ENCODE measurements around the gene PGLYRP2. TPM values are rescaled to one million over a fixed set of nuclear protein-coding genes. Genes with fewer than 3 reads are reported as not detected.

PGLYRP2 gene
- total and polyA plus RNA-seq, 12 donors: not detected

DNA sequence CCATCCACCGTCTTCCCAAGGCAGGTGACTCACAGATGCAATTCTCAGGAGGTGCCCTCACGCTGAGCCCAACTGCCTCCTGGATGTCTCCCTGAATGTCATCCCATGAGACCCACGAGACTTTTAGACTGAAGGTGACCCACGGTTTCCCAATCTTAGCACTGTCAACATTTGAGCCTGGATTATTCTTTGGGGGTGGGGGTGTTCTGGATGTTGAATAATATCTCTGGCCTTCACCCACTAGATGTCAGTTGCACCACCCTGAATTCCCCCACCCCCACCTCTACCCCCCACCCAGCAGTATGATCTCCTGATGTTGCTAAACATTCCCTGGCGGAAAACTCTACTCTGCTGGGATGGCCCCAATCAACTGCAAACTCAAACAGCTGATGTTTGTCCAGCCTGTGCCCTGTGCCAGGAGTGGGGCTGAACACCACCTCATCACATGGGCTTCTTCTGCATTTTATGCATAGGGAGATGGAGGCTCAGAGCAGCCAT, 26.8 kb upstream of the PGLYRP2 start:
- Histone ChIP-seq H3K4me3 (no peak overlapping the region), H3K9me3 (replicated peaks in 1 of 3) (no peaks in the 10 kb centered on the region), H3K4me1 (replicated peaks in 1 of 2) (no peaks in the 10 kb centered on the region), H3K27me3 (peaks cover 33% of the 10 kb centered on the region), H3K36me3 (replicated peaks in 1 of 2) (no peaks in the 10 kb centered on the region), H3K27ac (no peak overlapping the region)
- DNase-seq: no peak
- no peak for TF ChIP-seq POLR2A (IDR thresholded peaks at IDR 0.05)
- TF ChIP-seq, protein P1, sequence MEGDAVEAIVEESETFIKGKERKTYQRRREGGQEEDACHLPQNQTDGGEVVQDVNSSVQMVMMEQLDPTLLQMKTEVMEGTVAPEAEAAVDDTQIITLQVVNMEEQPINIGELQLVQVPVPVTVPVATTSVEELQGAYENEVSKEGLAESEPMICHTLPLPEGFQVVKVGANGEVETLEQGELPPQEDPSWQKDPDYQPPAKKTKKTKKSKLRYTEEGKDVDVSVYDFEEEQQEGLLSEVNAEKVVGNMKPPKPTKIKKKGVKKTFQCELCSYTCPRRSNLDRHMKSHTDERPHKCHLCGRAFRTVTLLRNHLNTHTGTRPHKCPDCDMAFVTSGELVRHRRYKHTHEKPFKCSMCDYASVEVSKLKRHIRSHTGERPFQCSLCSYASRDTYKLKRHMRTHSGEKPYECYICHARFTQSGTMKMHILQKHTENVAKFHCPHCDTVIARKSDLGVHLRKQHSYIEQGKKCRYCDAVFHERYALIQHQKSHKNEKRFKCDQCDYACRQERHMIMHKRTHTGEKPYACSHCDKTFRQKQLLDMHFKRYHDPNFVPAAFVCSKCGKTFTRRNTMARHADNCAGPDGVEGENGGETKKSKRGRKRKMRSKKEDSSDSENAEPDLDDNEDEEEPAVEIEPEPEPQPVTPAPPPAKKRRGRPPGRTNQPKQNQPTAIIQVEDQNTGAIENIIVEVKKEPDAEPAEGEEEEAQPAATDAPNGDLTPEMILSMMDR (IDR thresholded peaks at IDR 0.05): no peak
- intact Hi-C loops (cut with DNase I): no loop called here
- WGBS, 4 donors: 62 to 69% (median 67%) methylated on average over 5 of the region's 5 CpGs

DNA sequence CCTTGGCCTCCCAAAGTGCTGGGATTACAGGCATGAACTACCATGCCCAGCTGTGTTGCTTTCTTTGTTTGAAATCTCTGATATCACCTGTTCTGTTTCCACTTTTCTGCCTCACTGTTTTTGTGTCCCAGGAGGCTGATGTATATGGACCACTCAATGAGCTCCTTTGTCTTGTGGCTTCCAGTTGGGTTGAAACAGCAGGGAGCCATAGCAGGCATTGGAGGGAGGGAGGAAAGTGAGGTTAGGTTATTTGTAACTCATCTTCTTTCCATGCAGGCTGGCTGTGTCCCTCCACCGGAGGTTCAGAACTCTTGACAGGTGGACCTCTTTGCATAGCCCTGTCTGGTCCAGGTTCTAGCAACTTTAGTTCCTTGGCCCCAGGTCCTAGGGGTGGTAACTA, 23.0 kb upstream of the PGLYRP2 start:
- WGBS, 4 donors: 46 to 72% (median 56%) methylated on average over 1 of the region's 1 CpG
- peaks cover 2% of the 10 kb centered on the region for H3K27me3 ChIP-seq
- TF ChIP-seq, protein P1 (IDR thresholded peaks at IDR 0.05): no peak
- TF ChIP-seq POLR2A (IDR thresholded peaks at IDR 0.05): no peak
- DNase-seq: no peak
- no peaks in the 10 kb centered on the region for H3K9me3 ChIP-seq (replicated peaks in 1 of 3)
- intact Hi-C loops (cut with DNase I): no loop called here
- H3K4me1 ChIP-seq (replicated peaks in 1 of 2): no peaks in the 10 kb centered on the region
- H3K36me3 ChIP-seq (replicated peaks in 1 of 2): no peaks in the 10 kb centered on the region
- no peak overlapping the region for H3K27ac ChIP-seq
- no peak overlapping the region for H3K4me3 ChIP-seq

DNA sequence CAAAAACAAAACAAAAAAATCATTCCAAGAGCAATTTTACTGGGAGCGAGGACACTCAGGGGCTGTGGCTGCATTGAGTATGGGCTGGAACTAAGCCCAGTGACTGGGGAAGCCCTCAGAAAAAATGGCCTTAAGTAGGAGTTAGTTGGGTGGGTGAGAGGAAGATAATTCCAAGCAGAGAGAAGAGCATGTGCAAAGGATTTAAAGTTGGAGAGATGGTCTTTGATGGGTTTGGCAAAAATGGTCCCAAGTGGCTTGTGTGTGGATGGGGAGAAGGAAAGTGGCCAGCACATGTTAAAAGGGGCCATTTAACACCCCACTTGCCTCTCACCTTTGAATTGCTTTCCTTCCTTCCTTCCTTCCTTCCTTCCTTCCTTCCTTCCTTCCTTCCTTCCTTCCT, 22.3 kb upstream of the PGLYRP2 start:
- 34 to 50% (median 39%) methylated on average over 1 of the region's 1 CpG for WGBS, 4 donors

DNA sequence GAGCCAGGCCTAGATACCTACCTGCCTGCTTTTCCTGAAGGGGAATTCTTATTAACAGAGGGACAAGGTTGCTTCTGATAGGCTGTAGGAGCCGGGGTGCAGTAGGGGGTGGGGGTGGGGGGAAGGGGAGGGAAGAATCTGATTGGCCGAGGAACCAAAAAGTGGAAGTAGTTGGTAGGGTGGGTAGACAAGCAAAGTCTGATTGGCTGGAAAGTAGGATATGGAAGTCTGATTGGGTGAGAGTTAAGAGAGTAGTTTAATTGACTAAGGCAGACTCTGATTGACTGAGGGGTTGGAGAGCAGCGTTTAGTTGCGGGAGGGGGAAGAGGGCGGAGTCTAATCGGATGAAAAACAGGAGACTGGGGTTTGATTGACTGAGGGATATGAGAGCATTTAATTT, 19.6 kb upstream of the PGLYRP2 start:
- TF ChIP-seq, protein P1 (IDR thresholded peaks at IDR 0.05): no peak
- no peak for TF ChIP-seq POLR2A (IDR thresholded peaks at IDR 0.05)
- 48 to 68% (median 60%) methylated on average over 6 of the region's 6 CpGs for WGBS, 4 donors

More for the DNA sequence above, 22.3 kb upstream of the PGLYRP2 start:
- H3K4me1 ChIP-seq (replicated peaks in 1 of 2): no peaks in the 10 kb centered on the region
- intact Hi-C loops (cut with DNase I): no loop called here
- H3K27ac ChIP-seq: no peak overlapping the region
- no peaks in the 10 kb centered on the region for H3K27me3 ChIP-seq
- DNase-seq: no peak
- no peak overlapping the region for H3K4me3 ChIP-seq
- no peaks in the 10 kb centered on the region for H3K9me3 ChIP-seq (replicated peaks in 1 of 3)
- H3K36me3 ChIP-seq (replicated peaks in 1 of 2): no peaks in the 10 kb centered on the region
- TF ChIP-seq, protein P1 (IDR thresholded peaks at IDR 0.05): no peak
- TF ChIP-seq POLR2A (IDR thresholded peaks at IDR 0.05): no peak

More for the DNA sequence above, 19.6 kb upstream of the PGLYRP2 start:
- Histone ChIP-seq H3K4me1 (replicated peaks in 1 of 2) (no peaks in the 10 kb centered on the region), H3K27me3 (no peaks in the 10 kb centered on the region), H3K36me3 (replicated peaks in 1 of 2) (no peaks in the 10 kb centered on the region), H3K27ac (no peak overlapping the region), H3K9me3 (replicated peaks in 1 of 3) (no peaks in the 10 kb centered on the region), H3K4me3 (no peak overlapping the region)
- intact Hi-C loops (cut with DNase I): no loop called here
- DNase-seq: no peak

All from adrenal gland (tissue), 12 donors.